SW480 (cell line): ENCODE data around the gene AOPEP.
A peak's percentile ranks its signal among the peaks of the same experiment; 100 is the strongest.
"Not testable (repeated sequence)": the region's sequence is repeated elsewhere in the genome, so short reads cannot be mapped to it uniquely, and the experiment has no call there.

Source experiments
- DNase-seq: peaks from one replicate; pipeline ENCODE4 v3.0.0-alpha.2; 2016; ENCODE audit warnings: low spot score

Gene AOPEP

DNA sequence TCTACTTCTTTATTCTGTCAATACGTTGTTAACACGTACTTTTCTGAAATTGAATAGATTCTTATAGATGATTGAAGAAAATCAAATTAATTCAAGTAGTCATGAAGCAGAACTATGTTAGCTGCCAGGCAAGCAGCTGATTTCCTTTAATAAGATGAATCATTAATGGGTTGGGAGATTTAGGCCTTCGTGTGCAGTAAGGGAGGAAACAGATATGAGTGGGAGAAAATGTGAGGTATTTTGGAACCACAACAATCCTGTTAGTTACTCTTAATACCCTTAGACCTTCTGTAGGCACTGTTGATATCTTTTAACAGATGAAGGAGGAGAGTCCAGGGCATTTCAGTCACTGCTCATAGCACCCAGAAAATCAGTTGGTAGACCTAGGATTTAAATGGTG is 121.0 kb downstream of the AOPEP start:
- no peak for DNase-seq

DNA sequence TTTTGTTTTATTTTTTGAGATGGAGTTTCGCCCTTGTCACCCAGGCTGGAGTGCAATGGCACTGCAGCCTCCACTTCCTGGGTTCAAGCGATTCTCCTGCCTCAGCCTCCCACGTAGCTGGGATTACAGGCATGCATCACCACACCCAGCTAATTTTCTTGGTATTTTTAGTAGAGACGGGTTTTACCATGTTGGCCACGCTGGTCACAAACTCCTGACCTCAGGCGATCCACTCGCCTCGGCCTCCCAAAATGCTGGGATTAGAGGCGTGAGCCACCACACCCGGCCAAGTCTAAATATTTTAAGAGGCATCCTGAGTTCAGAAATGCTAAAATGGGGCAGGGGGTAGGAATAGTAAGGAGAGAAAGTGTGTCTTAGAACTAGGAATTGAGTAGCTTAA is 122.3 kb downstream of the AOPEP start:
- not testable (repeated sequence) for DNase-seq

DNA sequence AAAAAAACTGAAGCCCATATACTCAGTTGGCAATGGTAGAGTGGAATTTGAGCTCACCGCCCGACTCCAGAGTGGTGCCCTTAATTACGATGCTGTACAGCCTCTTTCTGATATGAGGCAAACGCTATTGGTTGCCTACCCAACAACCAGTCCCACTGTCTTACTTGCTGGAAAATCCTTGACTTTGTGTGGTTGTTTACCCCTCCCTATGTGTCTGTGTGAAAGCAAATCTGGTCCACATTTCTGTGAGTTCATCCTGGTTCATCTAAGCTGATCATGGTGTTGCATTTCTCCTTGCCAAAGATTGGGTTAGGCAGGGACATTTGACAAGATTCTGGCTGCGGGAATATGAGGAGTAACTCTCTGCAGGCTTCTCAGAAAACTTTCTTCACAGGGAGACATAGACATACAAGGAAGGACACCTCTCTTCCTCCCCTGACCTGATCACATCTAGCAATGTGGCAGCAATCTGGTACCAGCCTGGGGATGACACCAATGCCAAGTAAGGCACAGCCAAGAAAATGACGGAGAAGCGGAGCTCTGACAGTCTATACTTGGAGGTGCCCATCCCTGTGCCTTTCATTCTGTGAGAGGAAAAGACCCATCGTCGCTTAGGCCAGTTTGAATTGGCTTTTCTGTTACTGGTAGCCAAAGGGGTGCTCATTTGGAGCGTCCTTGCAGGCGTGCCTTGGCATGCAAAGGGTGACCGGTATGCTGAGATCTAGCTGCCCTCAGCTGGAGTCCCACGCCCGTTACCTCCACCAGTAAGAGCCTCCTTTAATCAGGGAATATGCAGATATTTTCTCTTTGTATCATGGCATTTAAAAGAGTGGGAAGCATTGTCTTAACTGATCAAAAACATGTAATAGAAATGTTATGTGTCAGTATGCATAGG is 124.3 kb downstream of the AOPEP start:
- DNase-seq: no peak

DNA sequence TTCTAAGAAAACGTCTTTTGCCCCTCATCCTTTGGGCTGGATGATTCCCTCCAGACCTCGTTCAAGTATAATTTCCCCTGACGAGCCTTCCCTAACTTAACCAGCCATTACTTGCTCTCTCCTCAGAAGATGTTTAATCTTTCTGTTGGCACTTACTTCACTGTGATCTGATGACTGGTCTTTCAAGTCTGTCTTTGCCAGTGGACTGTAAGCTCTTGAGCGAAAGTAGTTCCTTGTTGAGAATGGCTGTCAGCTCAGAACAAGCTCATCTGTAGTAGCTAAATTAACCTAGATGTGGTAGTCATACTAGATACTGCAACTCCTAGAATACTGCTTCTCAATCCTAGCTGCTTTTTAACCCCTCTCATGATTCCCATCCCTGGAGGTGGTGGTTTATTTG is 125.0 kb downstream of the AOPEP start:
- no peak for DNase-seq

DNA sequence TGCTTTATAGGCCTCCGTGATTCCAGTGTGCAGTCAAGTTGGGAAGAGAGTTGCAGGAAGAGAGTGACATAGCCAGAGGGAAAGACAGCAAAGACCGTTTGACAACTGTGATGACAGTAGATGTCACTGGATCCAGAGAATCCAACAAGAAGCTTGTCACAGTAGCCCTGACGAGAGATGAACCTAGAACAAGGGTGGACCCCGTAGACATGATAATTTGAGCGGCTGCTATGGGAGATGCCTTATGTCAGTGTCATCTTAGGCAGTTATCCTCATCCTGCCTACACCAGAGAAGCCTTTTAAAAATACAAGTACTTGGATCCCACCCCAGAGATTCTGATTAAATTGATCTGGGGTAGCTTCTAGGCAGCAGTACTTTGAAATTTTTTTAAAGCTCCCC is 125.4 kb downstream of the AOPEP start:
- no peak for DNase-seq

DNA sequence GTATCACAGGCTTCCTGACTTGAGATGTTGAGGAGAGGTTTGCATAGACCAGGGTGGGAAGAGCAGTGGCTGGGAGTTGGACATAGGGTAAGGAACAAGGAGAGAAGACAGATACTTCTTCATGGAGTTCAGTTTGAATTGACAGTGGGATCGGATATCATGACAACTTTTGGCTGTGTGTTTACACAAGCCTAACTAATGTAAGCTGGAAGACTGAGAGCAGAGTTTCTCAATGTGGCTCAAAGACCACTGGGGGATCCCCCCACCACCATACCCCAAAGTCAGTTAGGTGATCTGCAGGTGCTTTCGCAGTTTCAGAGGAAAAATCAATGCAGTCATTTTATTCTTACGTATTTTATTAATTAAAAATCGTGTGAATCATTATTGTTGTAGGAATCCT is 125.9 kb downstream of the AOPEP start:
- no peak for DNase-seq

DNA sequence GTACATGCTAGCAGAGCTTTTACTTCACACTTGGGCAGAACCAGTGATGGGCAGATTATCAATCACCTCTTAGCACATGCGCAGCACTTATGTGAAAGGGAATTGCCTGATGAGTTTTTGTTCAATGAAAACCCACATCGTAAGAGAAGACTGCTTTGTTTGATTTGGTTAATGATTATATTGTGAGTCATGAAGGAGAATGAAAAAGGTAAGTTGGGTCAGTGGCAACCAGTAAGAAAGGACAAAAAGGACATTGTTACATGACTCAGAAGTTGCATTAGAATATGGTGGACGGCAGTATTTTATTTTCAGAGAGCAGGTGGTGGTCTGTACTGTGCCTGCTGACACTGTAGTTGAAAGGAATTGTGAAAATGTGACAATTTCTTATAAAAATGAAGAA is 127.4 kb downstream of the AOPEP start:
- peak; percentile 90 for DNase-seq

DNA sequence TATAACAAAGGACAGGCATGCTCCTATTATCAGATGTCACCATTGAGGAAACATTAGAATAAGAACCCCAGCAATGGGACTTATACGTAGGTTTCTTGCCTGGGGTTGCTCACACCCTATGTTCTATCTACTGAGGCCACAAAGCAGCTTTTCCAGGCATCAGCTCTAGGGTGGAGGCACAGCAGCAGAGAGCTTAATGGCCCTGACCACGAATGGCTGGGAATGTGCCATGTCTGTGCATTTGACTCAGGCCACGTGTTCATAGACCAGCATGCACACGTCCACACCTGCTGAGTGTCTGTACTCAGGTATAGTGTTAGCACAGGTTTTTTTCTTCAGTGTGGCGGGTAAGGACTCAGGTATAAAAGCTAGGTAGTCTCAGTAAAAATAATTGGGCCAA is 129.4 kb downstream of the AOPEP start:
- DNase-seq: no peak

DNA sequence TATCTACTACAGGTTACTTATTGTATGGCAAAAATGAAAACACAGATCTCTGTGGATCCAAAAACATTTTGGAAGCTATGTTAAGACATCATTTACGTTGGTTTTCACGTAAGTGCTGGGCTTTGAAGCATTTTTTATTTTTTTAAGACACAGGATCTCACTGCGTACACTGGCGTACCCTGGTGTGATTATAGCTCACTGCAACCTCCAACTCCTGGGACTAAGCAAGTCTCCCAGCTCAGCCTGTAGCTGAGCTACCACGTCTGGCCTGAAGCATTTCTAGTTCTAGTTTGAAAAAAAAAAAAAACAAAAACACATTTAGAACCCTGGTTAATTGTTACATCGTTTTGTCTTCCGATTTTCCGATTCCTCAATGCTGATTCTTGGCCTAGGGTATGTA is 131.3 kb downstream of the AOPEP start:
- DNase-seq: no peak

DNA sequence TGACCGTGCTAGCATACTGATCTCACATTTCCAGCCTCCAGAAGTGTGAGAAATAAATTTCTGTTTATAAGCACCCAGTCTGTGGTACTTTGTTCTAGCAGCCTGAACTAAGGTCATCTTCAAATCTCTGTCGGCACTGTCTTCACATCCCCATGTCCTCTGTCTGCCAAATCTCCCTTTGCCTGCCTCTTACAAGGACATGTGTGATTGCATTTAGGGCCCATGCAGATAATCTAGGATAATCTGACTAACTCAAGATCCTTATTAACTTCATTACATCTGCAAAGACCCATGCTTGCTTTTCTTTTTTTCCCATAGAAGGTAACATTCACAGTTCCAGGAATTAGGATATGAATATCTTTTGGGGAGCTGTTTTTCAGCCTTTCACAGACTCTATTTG is 132.7 kb downstream of the AOPEP start:
- DNase-seq: no peak

DNA sequence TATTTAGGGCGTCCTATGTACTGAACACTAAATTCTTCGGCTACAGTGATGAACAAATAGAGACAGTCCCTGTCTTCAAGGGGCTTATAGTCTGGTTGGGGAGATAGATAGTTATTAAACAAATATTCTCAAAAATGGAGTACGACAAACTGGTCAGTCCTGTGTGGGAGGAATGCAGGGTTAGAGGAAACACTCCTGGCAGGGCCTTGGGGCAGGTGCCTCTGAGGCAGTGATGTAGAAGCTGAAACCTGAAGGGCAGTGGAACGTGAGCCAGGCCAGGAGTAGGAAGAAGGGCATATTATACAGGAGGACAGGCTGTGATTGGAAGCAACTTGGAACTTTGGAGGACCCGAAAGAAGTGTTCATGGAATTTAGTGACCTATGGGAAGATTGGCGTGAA is 133.4 kb downstream of the AOPEP start:
- no peak for DNase-seq

DNA sequence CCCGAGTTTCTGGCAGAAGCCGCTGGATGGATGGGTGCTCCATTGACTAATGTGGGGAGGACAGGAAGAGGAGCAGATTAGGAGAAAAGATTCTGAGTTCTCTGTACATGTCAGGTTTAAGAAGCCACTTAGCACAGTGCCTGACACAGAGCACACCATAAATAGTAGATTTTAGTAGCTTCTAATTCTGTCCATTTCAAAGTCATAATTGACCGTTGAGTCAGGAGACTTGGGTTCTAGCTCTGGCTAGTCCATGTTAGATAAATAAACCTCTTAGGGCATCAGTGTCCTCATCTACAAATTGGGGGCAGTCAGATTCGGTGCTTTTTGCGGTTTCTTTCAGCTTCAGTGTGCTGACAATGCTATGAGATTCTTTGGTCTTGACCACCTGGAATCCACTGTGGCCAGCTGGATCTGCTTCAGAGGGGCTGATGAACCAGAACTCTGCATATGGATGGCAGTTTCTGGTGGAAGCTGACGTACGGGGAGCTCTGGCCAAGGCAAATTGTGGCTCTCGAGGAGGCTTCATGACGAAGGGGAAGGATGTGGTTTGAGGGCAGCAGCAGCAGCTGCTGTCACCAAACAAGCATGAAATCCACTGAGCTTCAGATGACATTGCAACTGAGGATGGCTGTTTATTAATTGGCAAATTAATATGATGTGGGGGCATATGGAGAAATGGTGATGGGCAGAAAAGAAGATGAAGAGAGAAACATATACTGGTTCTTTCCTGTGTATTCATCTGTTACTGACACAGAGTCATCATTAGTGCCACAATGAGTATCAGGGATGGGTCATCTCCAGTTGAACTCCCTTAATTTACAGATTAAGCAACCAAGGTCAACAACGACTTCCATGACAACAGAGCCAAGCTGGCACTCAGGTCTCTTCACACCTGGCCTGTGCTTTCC is 134.4 kb downstream of the AOPEP start:
- peak; percentile 83 for DNase-seq

DNA sequence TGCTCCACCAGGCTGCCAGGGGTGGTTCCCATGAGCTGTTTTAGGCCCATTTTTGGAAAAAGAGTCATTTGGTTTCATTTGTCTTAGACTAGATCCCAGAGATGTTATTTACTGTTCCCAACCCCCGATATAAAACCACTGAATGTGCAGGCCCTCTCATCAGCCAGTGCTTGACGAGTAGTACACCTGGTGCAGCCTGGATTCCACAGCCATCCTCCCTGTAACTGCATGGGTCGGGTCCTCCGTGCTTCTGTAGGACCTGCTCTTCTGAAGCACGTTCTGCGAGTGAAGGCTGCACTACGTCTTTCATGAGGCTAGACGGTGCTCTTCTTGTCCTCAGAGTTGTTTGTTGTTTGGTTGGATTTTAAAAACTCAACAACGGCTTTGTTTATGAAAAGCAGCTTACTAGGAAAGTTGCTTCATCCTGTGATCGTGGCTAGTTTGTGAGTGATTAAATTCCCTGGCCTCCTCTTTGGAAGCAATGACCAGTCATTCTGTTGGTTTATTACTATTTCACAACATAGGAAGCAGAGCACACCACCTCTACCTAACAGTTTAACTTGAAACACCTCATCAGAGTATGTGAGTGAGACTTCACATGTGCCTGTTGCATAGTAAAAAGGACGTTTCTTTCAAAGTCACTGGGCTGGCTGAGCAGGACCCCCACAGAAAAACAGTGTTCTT is 135.2 kb downstream of the AOPEP start:
- peak; percentile 45 for DNase-seq

DNA sequence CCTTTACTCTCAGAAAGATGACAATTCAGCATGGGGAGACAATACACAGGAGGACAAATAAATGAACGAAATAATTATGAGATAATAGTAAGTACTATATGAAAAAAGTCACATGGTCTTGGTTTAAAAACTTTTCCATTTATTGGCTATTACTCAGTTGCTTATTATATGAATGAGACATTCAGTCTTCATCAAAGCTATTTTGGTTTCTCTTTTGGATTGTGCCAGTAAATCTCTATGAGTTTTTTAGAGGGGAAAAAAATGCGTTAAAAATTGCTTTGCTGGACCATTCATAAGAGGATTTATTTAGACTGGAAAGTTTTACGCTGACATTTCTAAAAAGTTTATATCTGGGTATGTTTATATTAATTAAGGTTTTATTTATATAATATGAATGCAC is 137.7 kb downstream of the AOPEP start:
- no peak for DNase-seq

DNA sequence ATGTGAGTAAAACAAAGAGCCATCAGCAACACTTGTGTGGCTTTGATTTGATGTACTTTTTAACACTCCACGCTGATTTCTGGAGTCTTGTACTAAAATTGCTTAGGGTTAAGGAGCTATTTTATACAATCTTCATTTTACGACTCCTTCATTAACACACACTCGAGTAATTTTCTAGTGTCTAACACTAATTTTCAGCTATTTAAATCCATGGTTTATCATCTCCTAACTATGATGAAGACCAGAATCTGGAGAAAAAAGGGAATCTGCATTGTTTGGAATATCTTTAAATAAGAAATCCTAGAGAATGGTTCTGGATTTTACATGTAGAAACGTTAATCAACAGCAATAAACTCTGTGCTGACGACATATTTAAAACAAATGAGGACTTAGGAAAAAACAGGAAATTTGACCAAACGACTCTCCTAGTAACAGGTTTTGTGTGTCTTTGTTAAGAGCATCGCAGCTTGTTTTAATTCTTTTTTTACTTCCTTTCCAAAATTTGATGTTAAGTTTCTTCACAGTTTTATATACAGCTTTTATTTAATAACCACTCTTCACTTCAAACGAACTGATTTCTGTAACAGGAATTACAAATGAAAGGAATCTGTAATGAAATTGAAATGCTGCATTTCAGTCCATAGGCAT is 138.5 kb downstream of the AOPEP start:
- DNase-seq: no peak

DNA sequence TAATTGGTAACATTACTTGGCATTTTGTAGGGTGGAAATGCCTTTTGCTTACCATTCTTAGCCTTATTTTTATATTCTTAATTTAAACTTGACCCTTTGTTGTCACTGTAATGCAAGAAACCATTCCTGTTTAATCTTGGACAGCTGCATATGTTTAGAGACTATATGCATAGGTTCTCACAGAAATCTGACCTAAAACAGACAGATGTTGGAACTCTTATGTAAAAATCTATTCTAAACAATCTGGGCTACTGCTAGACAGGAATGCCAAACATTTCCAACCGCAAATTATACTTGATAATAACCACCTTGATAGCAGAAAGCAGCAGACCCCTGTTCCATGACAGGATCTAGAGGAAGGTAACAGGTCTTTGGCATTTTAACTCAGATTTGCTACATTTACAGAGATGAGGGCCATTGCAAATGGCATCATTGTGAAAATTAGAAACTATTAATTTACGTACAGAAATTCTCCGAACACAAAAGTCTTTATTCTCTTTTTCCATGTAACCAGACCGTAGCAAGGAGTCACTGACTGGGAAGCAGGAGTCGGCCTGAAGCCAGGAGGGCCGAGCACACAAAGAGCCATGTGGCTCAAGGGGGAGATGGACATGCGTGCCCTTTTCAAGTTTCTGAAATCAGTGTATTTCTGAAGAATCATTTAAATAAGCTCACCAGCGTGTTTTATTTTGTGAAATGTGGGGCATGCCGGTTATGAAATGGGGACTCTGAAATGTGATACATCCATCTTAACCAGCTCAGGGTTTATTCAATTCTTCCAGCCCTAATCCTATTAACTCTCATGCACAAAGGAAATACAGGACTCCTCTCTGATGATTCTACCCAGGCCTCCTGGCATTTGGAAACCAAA is 139.3 kb downstream of the AOPEP start:
- DNase-seq: peak; percentile 36

DNA sequence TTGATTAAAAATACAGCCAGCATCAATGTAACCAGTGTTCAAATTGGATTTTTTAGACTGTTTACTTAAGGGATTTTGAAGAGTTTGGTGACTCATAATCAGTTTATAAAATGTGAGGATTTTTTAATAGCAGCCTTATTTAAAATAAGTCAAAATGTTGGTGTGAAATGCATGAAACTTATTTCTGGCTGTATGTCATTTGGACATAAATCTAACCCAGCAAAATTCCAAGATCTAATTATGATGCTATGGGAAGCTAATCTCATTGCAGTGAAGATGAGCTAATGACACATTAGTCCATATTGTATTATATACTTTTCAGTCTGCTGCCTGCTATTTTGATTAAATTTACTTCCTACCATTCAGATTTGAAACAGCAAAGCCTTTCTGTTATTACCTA is 140.3 kb downstream of the AOPEP start:
- no peak for DNase-seq

DNA sequence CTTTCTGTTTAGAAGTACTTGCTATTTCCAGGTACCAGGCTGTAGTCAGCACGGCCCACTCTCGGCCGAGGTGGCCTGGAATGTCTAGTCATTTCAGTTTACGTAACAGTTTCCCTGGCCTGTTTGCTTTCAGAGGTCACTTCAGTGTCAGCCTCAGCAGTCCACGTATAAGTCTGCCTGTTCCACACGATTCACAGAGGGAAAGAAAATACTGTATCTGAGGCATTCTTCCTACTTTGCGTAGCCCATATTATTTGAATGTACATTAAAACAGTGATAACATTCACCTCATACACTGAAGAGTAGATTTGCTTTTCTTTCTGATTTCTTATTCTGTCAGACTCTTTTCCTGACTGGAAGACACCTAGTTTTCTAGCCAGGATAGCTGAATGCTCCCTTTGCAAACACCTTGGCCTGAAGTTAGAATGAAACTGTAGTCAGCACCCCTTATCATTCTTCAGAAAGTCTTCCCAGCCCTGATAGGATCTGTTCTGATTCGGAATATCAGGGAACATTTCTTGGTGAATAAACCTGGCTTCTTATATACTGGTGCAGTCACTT is 140.9 kb downstream of the AOPEP start:
- peak; percentile 76 for DNase-seq

DNA sequence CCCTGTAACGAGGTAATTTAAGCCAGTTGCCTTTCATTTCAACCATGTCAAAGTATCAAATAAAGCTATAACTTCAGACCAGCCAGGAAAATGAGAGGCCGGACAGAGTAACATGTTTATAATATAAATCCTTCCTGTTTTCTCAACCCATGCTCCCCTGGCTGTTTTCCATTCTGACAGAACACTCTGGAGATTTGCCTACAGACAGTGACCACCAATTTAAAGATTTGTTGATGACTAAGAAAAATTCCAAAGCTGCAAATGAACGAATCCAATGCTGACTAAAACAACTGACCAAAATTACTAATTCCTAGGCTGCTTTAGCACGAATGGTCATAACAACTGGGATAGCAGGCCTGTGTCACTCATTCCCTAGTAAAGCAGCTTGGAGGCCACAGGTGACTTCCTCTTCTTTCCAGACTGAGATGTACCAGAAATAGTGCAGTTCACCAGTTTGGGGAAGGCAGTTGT is 141.4 kb downstream of the AOPEP start:
- DNase-seq: peak; percentile 54

DNA sequence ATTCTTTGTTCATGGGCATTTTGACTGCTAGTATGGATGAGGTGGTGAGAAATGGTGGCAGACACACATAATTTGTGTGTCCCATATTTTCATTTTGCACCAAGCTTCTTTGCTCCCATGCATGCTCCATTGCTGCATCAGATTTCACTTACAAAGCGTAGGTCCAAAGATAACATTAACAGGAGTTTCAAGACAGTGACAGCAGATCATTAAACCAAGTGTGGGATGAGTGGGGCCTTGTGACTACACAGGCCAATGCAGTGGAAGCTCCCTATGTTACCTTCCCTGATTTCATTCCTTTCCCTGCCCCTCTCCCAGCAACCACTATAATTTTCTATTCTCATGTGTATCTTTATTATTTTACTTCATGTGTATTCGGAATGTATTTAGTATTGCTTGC is 142.0 kb downstream of the AOPEP start:
- DNase-seq: no peak
